ENCODE measurements around the gene EIF4G2. TPM values are rescaled to one million over a fixed set of nuclear protein-coding genes. Genes with fewer than 3 reads are reported as not detected.
A peak's percentile ranks its signal among the peaks of the same experiment; 100 is the strongest.

Gene EIF4G2
- total and polyA plus RNA-seq, 2 experiments from 2014 or later = 358 to 788 TPM

- Histone ChIP-seq H3F3A (replicated peaks; ENCODE audit: low read depth) (0 out of 2 replicates have a peak, but pooled peaks cover 3% of the 10 kb centered on the region), H3K27ac (ENCODE audit: low read depth) (no peak overlapping the region), H3K36me3 (ENCODE audit: insufficient read depth) (no peaks in the 10 kb centered on the region), H3K9me2 (ENCODE audit: insufficient read depth) (no peaks in the 10 kb centered on the region), H3K4me1 (ENCODE audit: insufficient read depth) (peaks cover 7% of the 10 kb centered on the region), H2AFZ (0 out of 2 replicates have a peak overlapping the region, but pooled peaks have one; percentile 33), H3K79me2 (replicated peaks; ENCODE audit: insufficient read depth) (peaks cover 12% of the 10 kb centered on the region), H3K4me3 (no peak overlapping the region), H3K27me3 (ENCODE audit: insufficient read depth) (no peaks in the 10 kb centered on the region), H3K4me2 (no peak overlapping the region), H4K20me1 (replicated peaks; ENCODE audit: insufficient read depth) (no peaks in the 10 kb centered on the region)
- no peak for DNase-seq (ENCODE audit: low spot score)
- Mint-ChIP-seq H3K36me3 (ENCODE audit: low read depth) (no peaks in the 10 kb centered on the region), H3K9me3 (no peaks in the 10 kb centered on the region), H3K27me3 (ENCODE audit: insufficient read depth, low read depth, poor library complexity) (no peaks in the 10 kb centered on the region), H3K4me1 (peaks cover 4% of the 10 kb centered on the region; the same call in 2 of the 3 replicates), H3K4me3 (no peak overlapping the region), H3K27ac (no peak overlapping the region)
- TF ChIP-seq NANOG (IDR thresholded peaks at IDR 0.05; ENCODE audit: borderline replicate concordance) = no peak
- TF ChIP-seq ZNF114 (CRISPR knock-in tag; IDR thresholded peaks at IDR 0.05) = no peak
- no peak for TF ChIP-seq CREB1 (CRISPR knock-in tag; IDR thresholded peaks at IDR 0.05; ENCODE audit: low read depth)
- no peak for TF ChIP-seq ZNF462 (CRISPR knock-in tag; IDR thresholded peaks at IDR 0.05)
- no peak for TF ChIP-seq ZNF331 (CRISPR knock-in tag; IDR thresholded peaks at IDR 0.05; ENCODE audit: low read depth)
- TF ChIP-seq CTCF (conservative IDR thresholded peaks at IDR 0.05; ENCODE audit: low read depth in 2 of 2) = no peak
- TF ChIP-seq REST (IDR thresholded peaks at IDR 0.05; ENCODE audit: unreplicated experiment) = no peak
- no peak for TF ChIP-seq JUNB (IDR thresholded peaks at IDR 0.05; ENCODE audit: unreplicated experiment)
- TF ChIP-seq EZH2 (IDR thresholded peaks at IDR 0.05; ENCODE audit: low read depth, unreplicated experiment) = no peak
- no peak for TF ChIP-seq ETS1 (IDR thresholded peaks at IDR 0.05)
- TF ChIP-seq EZH2phosphoT487 (IDR thresholded peaks at IDR 0.05; ENCODE audit: unreplicated experiment) = no peak
- TF ChIP-seq POLR2AphosphoS5 (IDR thresholded peaks at IDR 0.05; ENCODE audit: low read depth) = no peak
- no peak for TF ChIP-seq STAT1 (IDR thresholded peaks at IDR 0.05; ENCODE audit: unreplicated experiment)
- no peak for ATAC-seq
These were observed 61.0 kb downstream of the EIF4G2 start for GRCh38 chr11:10747733-10748132.

All from GM23338 (cell line).